SJCRH30 (cell line): ENCODE measurements around the gene TMTC2. TPM values are rescaled to one million over a fixed set of nuclear protein-coding genes. Genes with fewer than 3 reads are reported as not detected.

ENCODE experiments used
- DNase-seq, 2 experiments: peaks; one replicate each; pipeline ENCODE4 v3.0.0-alpha.2; 2015 to 2020
- H3K27ac ChIP-seq: fragments of 250-450 bp; sonication (Bioruptor Pico); 2 replicates; pipeline ENCODE4 v1.5.1; 2020; ENCODE audit warnings: mild to moderate bottlenecking, moderate library complexity
- H3K27me3 ChIP-seq: fragments of 250-450 bp; sonication (Bioruptor Pico); 2 replicates; pipeline ENCODE4 v1.5.1; 2020; ENCODE audit warnings: mild to moderate bottlenecking, moderate library complexity
- H3K36me3 ChIP-seq: fragments of 250-450 bp; sonication (Bioruptor Pico); 2 replicates; pipeline ENCODE4 v1.5.1; 2020; ENCODE audit warnings: mild to moderate bottlenecking, moderate library complexity
- H3K4me1 ChIP-seq: fragments of 250-450 bp; sonication (Bioruptor Pico); 2 replicates; pipeline ENCODE4 v1.5.1; 2020; ENCODE audit warnings: mild to moderate bottlenecking, moderate library complexity
- H3K4me3 ChIP-seq: fragments of 250-450 bp; sonication (Bioruptor Pico); 2 replicates; pipeline ENCODE4 v1.5.1; 2020; ENCODE audit warnings: mild to moderate bottlenecking, moderate library complexity
- H3K9me3 ChIP-seq: fragments of 250-450 bp; sonication (Bioruptor Pico); replicated peaks from 2 replicates; pipeline ENCODE4 v1.5.1; 2020; ENCODE audit warnings: mild to moderate bottlenecking, moderate library complexity
- total RNA-seq: library from RNA; depleted of rRNA; stranded (reverse); fragments of >200 nt; shearing (Covaris generic); gene quantifications from 2 replicates; pipeline ENCODE4 v1.2.3, GENCODE V29; 2014

Gene TMTC2
- total RNA-seq, 1 experiment from 2014 or later, result 6.5 TPM

GRCh38 chr12:82665142-82665923, 21.4 kb upstream of the TMTC2 start:
- no peak for DNase-seq
- no peak overlapping the region for H3K27ac ChIP-seq
- H3K4me3 ChIP-seq, result no peak overlapping the region
- no peaks in the 10 kb centered on the region for H3K36me3 ChIP-seq
- H3K27me3 ChIP-seq, result no peaks in the 10 kb centered on the region
- peaks cover 8% of the 10 kb centered on the region for H3K4me1 ChIP-seq
- H3K9me3 ChIP-seq, result no peaks in the 10 kb centered on the region

- no peak for DNase-seq
- no peaks in the 10 kb centered on the region for H3K36me3 ChIP-seq
- H3K27ac ChIP-seq, result no peak overlapping the region
Observed at GRCh38 chr12:82666830-82667229, 19.9 kb upstream of the TMTC2 start.

GRCh38 chr12:82671673-82672195, 15.0 kb upstream of the TMTC2 start:
- DNase-seq, result no peak
- H3K4me3 ChIP-seq, result no peak overlapping the region
- H3K4me1 ChIP-seq, result peaks cover 15% of the 10 kb centered on the region
- no peaks in the 10 kb centered on the region for H3K36me3 ChIP-seq
- no peaks in the 10 kb centered on the region for H3K9me3 ChIP-seq
- H3K27me3 ChIP-seq, result no peaks in the 10 kb centered on the region
- no peak overlapping the region for H3K27ac ChIP-seq

More at GRCh38 chr12:82666830-82667229, 19.9 kb upstream of the TMTC2 start:
- Histone ChIP-seq H3K9me3 (no peaks in the 10 kb centered on the region), H3K4me1 (no peaks in the 10 kb centered on the region), H3K4me3 (no peak overlapping the region), H3K27me3 (no peaks in the 10 kb centered on the region)

- H3K4me3 ChIP-seq, result no peak overlapping the region
- no peaks in the 10 kb centered on the region for H3K36me3 ChIP-seq
- no peaks in the 10 kb centered on the region for H3K27me3 ChIP-seq
- H3K4me1 ChIP-seq, result peaks cover 18% of the 10 kb centered on the region
- DNase-seq, result peak; percentile 15 to 59
- no peaks in the 10 kb centered on the region for H3K9me3 ChIP-seq
- H3K27ac ChIP-seq, result no peak overlapping the region
Observed at GRCh38 chr12:82672811-82673495, 13.8 kb upstream of the TMTC2 start.

GRCh38 chr12:82673698-82674097, 13.0 kb upstream of the TMTC2 start:
- H3K27ac ChIP-seq, result no peak overlapping the region
- no peak for DNase-seq
- no peaks in the 10 kb centered on the region for H3K9me3 ChIP-seq
- no peak overlapping the region for H3K4me3 ChIP-seq
- no peaks in the 10 kb centered on the region for H3K36me3 ChIP-seq
- peaks cover 18% of the 10 kb centered on the region for H3K4me1 ChIP-seq
- no peaks in the 10 kb centered on the region for H3K27me3 ChIP-seq

GRCh38 chr12:82675246-82675645, 11.5 kb upstream of the TMTC2 start:
- DNase-seq, result no peak
- no peaks in the 10 kb centered on the region for H3K36me3 ChIP-seq
- H3K4me3 ChIP-seq, result no peak overlapping the region
- no peak overlapping the region for H3K27ac ChIP-seq
- H3K27me3 ChIP-seq, result no peaks in the 10 kb centered on the region
- peaks cover 18% of the 10 kb centered on the region for H3K4me1 ChIP-seq
- H3K9me3 ChIP-seq, result no peaks in the 10 kb centered on the region

- H3K27me3 ChIP-seq, result no peaks in the 10 kb centered on the region
- no peaks in the 10 kb centered on the region for H3K9me3 ChIP-seq
- no peaks in the 10 kb centered on the region for H3K4me1 ChIP-seq
- H3K27ac ChIP-seq, result no peak overlapping the region
- peak in 1 of 2 experiments; percentile 5 for DNase-seq
- no peak overlapping the region for H3K4me3 ChIP-seq
- H3K36me3 ChIP-seq, result no peaks in the 10 kb centered on the region
Observed at GRCh38 chr12:82682326-82682725, 4.4 kb upstream of the TMTC2 start.

GRCh38 chr12:82682851-82683261, 3.9 kb upstream of the TMTC2 start:
- Histone ChIP-seq H3K9me3 (no peaks in the 10 kb centered on the region), H3K4me1 (no peaks in the 10 kb centered on the region), H3K27me3 (no peaks in the 10 kb centered on the region), H3K4me3 (no peak overlapping the region), H3K36me3 (no peaks in the 10 kb centered on the region), H3K27ac (no peak overlapping the region)
- DNase-seq, result no peak

- H3K36me3 ChIP-seq, result no peaks in the 10 kb centered on the region
- H3K27ac ChIP-seq, result no peak overlapping the region
Observed at GRCh38 chr12:82685790-82686167, 927 bp upstream of the TMTC2 start.

GRCh38 chr12:82687021-82688011, 610 bp downstream of the TMTC2 start:
- Histone ChIP-seq H3K27ac (peak overlapping the region; percentile 40; the same call in 1 of the 2 replicates), H3K27me3 (no peaks in the 10 kb centered on the region), H3K9me3 (no peaks in the 10 kb centered on the region), H3K4me1 (no peaks in the 10 kb centered on the region), H3K4me3 (peak overlapping the region; percentile 95), H3K36me3 (no peaks in the 10 kb centered on the region)
- DNase-seq, result peak; percentile 38 to 58

More at GRCh38 chr12:82685790-82686167, 927 bp upstream of the TMTC2 start:
- Histone ChIP-seq H3K4me1 (no peaks in the 10 kb centered on the region), H3K27me3 (no peaks in the 10 kb centered on the region), H3K9me3 (no peaks in the 10 kb centered on the region), H3K4me3 (peak overlapping the region; percentile 95)
- DNase-seq, result peak; percentile 91 to 95

GRCh38 chr12:82688035-82688501, 1.4 kb downstream of the TMTC2 start:
- H3K9me3 ChIP-seq, result no peaks in the 10 kb centered on the region
- peak in 1 of 2 experiments; percentile 12 for DNase-seq
- H3K27ac ChIP-seq, result no peak overlapping the region
- no peaks in the 10 kb centered on the region for H3K4me1 ChIP-seq
- peak overlapping the region; percentile 95 for H3K4me3 ChIP-seq
- no peaks in the 10 kb centered on the region for H3K27me3 ChIP-seq
- no peaks in the 10 kb centered on the region for H3K36me3 ChIP-seq

GRCh38 chr12:82688596-82688995, 1.9 kb downstream of the TMTC2 start:
- Histone ChIP-seq H3K4me1 (no peaks in the 10 kb centered on the region), H3K9me3 (no peaks in the 10 kb centered on the region), H3K36me3 (no peaks in the 10 kb centered on the region), H3K27ac (no peak overlapping the region), H3K27me3 (no peaks in the 10 kb centered on the region), H3K4me3 (peak overlapping the region; percentile 95)
- no peak for DNase-seq

- no peak for DNase-seq
- Histone ChIP-seq H3K4me3 (no peak overlapping the region), H3K27ac (no peak overlapping the region)
Observed at GRCh38 chr12:82690006-82690405, 3.3 kb downstream of the TMTC2 start.

GRCh38 chr12:82691513-82691912, 4.8 kb downstream of the TMTC2 start:
- no peak overlapping the region for H3K27ac ChIP-seq
- H3K27me3 ChIP-seq, result no peaks in the 10 kb centered on the region
- H3K4me1 ChIP-seq, result no peaks in the 10 kb centered on the region
- H3K9me3 ChIP-seq, result no peaks in the 10 kb centered on the region
- no peak for DNase-seq
- H3K4me3 ChIP-seq, result no peak overlapping the region
- no peaks in the 10 kb centered on the region for H3K36me3 ChIP-seq

More at GRCh38 chr12:82690006-82690405, 3.3 kb downstream of the TMTC2 start:
- no peaks in the 10 kb centered on the region for H3K27me3 ChIP-seq
- H3K4me1 ChIP-seq, result no peaks in the 10 kb centered on the region
- H3K36me3 ChIP-seq, result no peaks in the 10 kb centered on the region
- H3K9me3 ChIP-seq, result no peaks in the 10 kb centered on the region
